Measurements from ENCODE around the gene ARHGAP35. TPM values are rescaled to one million over a fixed set of nuclear protein-coding genes. Genes with fewer than 3 reads are reported as not detected.

The ARHGAP35 gene
- total RNA-seq, 6 experiments from 2014 or later, result 51.9 to 69.8 (median 63.4) TPM

DNA sequence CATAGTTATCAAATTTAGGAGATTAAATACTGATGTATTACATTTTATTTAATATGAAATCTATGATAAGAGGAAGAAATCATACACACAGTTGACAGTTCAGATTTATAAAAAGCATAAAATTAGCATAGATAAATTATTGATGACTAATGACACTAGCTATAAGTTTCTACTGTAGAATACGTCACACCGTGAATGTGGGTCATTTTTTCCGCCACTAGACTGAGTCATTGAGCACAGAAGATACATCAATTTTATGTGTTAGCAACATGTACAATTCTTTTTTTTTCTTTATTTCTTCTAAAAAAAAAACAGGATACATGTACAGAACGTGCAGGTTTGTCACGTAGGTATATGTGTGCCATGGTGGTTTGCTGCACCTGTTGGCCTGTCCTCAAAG is 32.3 kb upstream of the ARHGAP35 start:
- no peak overlapping the region; the same call in 1 of the 2 replicates for H3K4me3 Mint-ChIP-seq
- peaks cover 7% of the 10 kb centered on the region for H3K36me3 Mint-ChIP-seq (ENCODE audit: low read depth)
- peaks cover 6% of the 10 kb centered on the region for H3K9me3 Mint-ChIP-seq
- peaks cover 24% of the 10 kb centered on the region for H3K4me1 Mint-ChIP-seq (ENCODE audit: low read depth)
- H3K27me3 Mint-ChIP-seq (ENCODE audit: insufficient read depth), result peaks cover 5% of the 10 kb centered on the region
- DNase-seq, result peak; percentile 67
- TF ChIP-seq, protein P1, sequence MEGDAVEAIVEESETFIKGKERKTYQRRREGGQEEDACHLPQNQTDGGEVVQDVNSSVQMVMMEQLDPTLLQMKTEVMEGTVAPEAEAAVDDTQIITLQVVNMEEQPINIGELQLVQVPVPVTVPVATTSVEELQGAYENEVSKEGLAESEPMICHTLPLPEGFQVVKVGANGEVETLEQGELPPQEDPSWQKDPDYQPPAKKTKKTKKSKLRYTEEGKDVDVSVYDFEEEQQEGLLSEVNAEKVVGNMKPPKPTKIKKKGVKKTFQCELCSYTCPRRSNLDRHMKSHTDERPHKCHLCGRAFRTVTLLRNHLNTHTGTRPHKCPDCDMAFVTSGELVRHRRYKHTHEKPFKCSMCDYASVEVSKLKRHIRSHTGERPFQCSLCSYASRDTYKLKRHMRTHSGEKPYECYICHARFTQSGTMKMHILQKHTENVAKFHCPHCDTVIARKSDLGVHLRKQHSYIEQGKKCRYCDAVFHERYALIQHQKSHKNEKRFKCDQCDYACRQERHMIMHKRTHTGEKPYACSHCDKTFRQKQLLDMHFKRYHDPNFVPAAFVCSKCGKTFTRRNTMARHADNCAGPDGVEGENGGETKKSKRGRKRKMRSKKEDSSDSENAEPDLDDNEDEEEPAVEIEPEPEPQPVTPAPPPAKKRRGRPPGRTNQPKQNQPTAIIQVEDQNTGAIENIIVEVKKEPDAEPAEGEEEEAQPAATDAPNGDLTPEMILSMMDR (IDR thresholded peaks at IDR 0.05), result no peak
- peak overlapping the region; percentile 86 for H3K27ac Mint-ChIP-seq

DNA sequence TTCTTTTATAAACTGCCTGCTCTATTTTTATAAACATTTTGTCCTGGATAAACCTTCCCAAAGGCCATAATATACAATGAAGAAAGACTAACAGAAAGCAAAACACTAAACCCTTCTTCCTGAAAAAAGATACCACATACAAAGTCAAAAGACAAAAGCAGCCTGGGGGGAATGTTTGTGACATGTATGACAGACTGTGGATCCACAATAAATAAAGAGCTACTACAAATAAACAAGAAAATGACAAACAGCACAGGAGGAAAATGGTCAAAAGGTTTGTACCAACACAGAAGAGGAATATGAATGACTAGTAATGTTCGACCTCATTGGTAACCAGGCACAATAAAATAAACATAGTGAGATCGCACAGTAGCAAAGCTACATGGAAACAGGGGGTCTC is 29.9 kb upstream of the ARHGAP35 start:
- Mint-ChIP-seq H3K4me3 (no peak overlapping the region), H3K9me3 (peaks cover 6% of the 10 kb centered on the region), H3K36me3 (ENCODE audit: low read depth) (peaks cover 20% of the 10 kb centered on the region), H3K4me1 (ENCODE audit: low read depth) (peaks cover 24% of the 10 kb centered on the region), H3K27ac (0 out of 2 replicates have a peak overlapping the region, but pooled peaks have one; percentile 4), H3K27me3 (ENCODE audit: insufficient read depth) (peaks cover 8% of the 10 kb centered on the region)
- no peak for DNase-seq
- TF ChIP-seq, protein P1 (IDR thresholded peaks at IDR 0.05), result no peak

DNA sequence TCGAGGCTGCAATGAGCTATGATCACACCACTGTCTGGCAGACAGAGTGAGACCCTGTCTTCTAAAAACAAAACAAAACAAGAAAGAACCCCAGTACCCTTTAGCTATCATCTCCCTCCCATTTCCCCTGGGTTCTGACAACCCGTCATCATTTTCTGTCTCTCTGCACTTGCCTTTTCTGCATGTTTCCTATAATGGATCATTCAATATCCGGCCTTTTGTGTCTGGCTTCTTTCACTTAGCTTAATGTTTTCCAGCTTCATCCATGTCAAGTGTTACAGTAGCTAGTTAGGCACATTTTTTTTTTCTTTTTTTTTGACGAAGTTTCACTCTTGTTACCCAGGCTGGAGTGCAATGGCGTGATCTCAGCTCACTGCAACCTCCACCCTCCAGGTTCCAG is 26.7 kb upstream of the ARHGAP35 start:
- Mint-ChIP-seq H3K4me3 (no peak overlapping the region), H3K36me3 (ENCODE audit: low read depth) (peaks cover 26% of the 10 kb centered on the region), H3K27ac (peak overlapping the region; percentile 30; the same call in 1 of the 2 replicates), H3K9me3 (peaks cover 6% of the 10 kb centered on the region), H3K4me1 (ENCODE audit: low read depth) (peaks cover 16% of the 10 kb centered on the region), H3K27me3 (ENCODE audit: insufficient read depth) (peaks cover 6% of the 10 kb centered on the region)
- DNase-seq, result no peak
- TF ChIP-seq, protein P1 (IDR thresholded peaks at IDR 0.05), result no peak

DNA sequence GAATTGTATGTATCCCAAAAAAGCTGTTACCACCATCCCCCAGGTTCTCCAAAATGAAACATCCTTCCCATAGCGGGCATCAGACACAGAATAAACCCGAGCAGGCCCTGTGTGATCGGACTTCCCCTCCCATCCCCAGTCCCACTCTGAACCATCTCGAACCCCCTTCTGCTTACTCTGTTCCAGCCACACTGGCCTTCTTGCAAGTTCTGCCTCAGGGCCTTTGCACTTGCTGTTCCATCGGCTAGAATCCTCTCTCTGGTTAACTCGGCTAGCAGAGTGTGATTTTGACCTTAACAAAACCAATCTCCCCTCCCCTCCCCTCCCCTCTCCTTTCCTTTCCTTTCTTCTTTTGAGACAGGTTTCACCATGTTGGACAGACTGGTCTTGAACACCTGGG is 25.8 kb upstream of the ARHGAP35 start:
- Mint-ChIP-seq H3K27ac (no peak overlapping the region), H3K4me3 (no peak overlapping the region), H3K4me1 (ENCODE audit: low read depth) (peaks cover 15% of the 10 kb centered on the region), H3K27me3 (ENCODE audit: insufficient read depth) (peaks cover 3% of the 10 kb centered on the region), H3K36me3 (ENCODE audit: low read depth) (peaks cover 26% of the 10 kb centered on the region), H3K9me3 (peaks cover 6% of the 10 kb centered on the region)
- TF ChIP-seq, protein P1 (IDR thresholded peaks at IDR 0.05), result no peak
- no peak for DNase-seq

DNA sequence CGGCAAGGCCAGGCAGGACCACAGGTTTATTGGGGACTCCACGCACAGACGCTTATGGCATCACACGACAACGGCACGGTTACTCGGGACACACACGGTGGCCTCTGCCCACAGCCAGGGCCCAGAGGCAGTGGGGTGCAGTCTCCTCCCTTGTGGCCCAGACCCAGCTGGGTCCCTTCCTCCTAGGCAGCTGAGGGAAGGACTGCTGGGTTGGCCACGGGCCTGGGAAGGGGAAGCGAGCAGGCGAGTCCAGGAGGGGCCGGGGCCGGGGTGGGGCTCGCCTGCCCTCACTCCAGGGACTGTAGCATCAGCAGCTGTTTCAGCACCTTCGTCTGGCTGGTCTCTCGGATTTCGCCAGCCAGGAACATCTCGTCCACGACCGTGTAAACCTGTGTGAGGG is 22.6 kb upstream of the ARHGAP35 start:
- peaks cover 39% of the 10 kb centered on the region for H3K4me1 Mint-ChIP-seq (ENCODE audit: low read depth)
- no peak overlapping the region for H3K27ac Mint-ChIP-seq
- H3K9me3 Mint-ChIP-seq, result no peaks in the 10 kb centered on the region
- TF ChIP-seq, protein P1 (IDR thresholded peaks at IDR 0.05), result no peak
- peaks cover 36% of the 10 kb centered on the region for H3K36me3 Mint-ChIP-seq (ENCODE audit: low read depth)
- no peak for DNase-seq
- peaks cover 4% of the 10 kb centered on the region for H3K27me3 Mint-ChIP-seq (ENCODE audit: insufficient read depth)
- H3K4me3 Mint-ChIP-seq, result no peak overlapping the region

Data from HFFc6 (cell line).